ENCODE measurements around the gene WDFY4. TPM values are rescaled to one million over a fixed set of nuclear protein-coding genes. Genes with fewer than 3 reads are reported as not detected.

WDFY4 gene
- total RNA-seq, 4 donors from 2014 or later, result 1.6 to 5.1 (median 3.0) TPM

- Histone ChIP-seq H3K4me3 (no peak overlapping the region), H3K9me3 (no peaks in the 10 kb centered on the region), H3K27ac (peak overlapping the region in 2 of 4 donors; percentile 24 to 46), H3K4me1 (peaks cover 0 to 15% (median 7%) of the 10 kb centered on the region in 3 donors), H3K27me3 (no peaks in the 10 kb centered on the region), H3K36me3 (no peaks in the 10 kb centered on the region)
- ATAC-seq, result peak; percentile 49
- TF ChIP-seq EP300 (IDR thresholded peaks at IDR 0.05) (no peak), POLR2AphosphoS5 (IDR thresholded peaks at IDR 0.05) (no peak), CTCF (IDR thresholded peaks at IDR 0.05) (no peak), POLR2A (IDR thresholded peaks at IDR 0.05) (no peak)
- 33% methylated on average over 5 of the region's 12 CpGs; no CpG with 5 or more reads in 1 of the 2 donors for WGBS, 2 donors (ENCODE audit: low coverage in 1 of 2)
Observed at GRCh38 chr10:48805848-48806247, 121.2 kb downstream of the WDFY4 start.

- no peak for TF ChIP-seq POLR2A (IDR thresholded peaks at IDR 0.05)
- no peak for TF ChIP-seq EP300 (IDR thresholded peaks at IDR 0.05)
- TF ChIP-seq CTCF (IDR thresholded peaks at IDR 0.05), result no peak
- TF ChIP-seq POLR2AphosphoS5 (IDR thresholded peaks at IDR 0.05), result no peak
- no peaks in the 10 kb centered on the region for H3K9me3 ChIP-seq
- H3K27ac ChIP-seq, result peak overlapping the region in 1 of 4 donors; percentile 46
- WGBS, 2 donors (ENCODE audit: low coverage in 1 of 2), result 45 to 47% methylated on average over 3 to 4 of the region's 4 CpGs
- no peak overlapping the region for H3K4me3 ChIP-seq
- peaks cover 0 to 15% (median 2%) of the 10 kb centered on the region in 3 donors for H3K4me1 ChIP-seq
- no peaks in the 10 kb centered on the region for H3K36me3 ChIP-seq
- no peaks in the 10 kb centered on the region for H3K27me3 ChIP-seq
- peak; percentile 4 for ATAC-seq
Observed at GRCh38 chr10:48806342-48806741, 121.7 kb downstream of the WDFY4 start.

- Histone ChIP-seq H3K36me3 (no peaks in the 10 kb centered on the region), H3K4me1 (peaks cover 0 to 15% (median 0%) of the 10 kb centered on the region in 3 donors), H3K27me3 (no peaks in the 10 kb centered on the region), H3K27ac (no peak overlapping the region), H3K4me3 (no peak overlapping the region), H3K9me3 (no peaks in the 10 kb centered on the region)
- WGBS, 2 donors (ENCODE audit: low coverage in 1 of 2), result 25 to 26% methylated on average over 2 of the region's 2 CpGs
- TF ChIP-seq CTCF (IDR thresholded peaks at IDR 0.05), result no peak
- TF ChIP-seq POLR2A (IDR thresholded peaks at IDR 0.05), result no peak
- no peak for TF ChIP-seq POLR2AphosphoS5 (IDR thresholded peaks at IDR 0.05)
- TF ChIP-seq EP300 (IDR thresholded peaks at IDR 0.05), result no peak
- ATAC-seq, result no peak
Observed at GRCh38 chr10:48807791-48808470, 123.3 kb downstream of the WDFY4 start.

- H3K4me1 ChIP-seq, result peaks cover 0 to 15% (median 0%) of the 10 kb centered on the region in 3 donors
- no peak overlapping the region for H3K4me3 ChIP-seq
- no peaks in the 10 kb centered on the region for H3K9me3 ChIP-seq
- H3K27me3 ChIP-seq, result no peaks in the 10 kb centered on the region
- WGBS, 2 donors (ENCODE audit: low coverage in 1 of 2), result 90% methylated on average over 2 of the region's 2 CpGs
- no peaks in the 10 kb centered on the region for H3K36me3 ChIP-seq
- no peak for TF ChIP-seq EP300 (IDR thresholded peaks at IDR 0.05)
- no peak for TF ChIP-seq POLR2AphosphoS5 (IDR thresholded peaks at IDR 0.05)
- no peak for ATAC-seq
- no peak overlapping the region for H3K27ac ChIP-seq
Observed at GRCh38 chr10:48809261-48809660, 124.6 kb downstream of the WDFY4 start.

GRCh38 chr10:48811461-48811860, 126.8 kb downstream of the WDFY4 start:
- H3K36me3 ChIP-seq, result no peaks in the 10 kb centered on the region
- no peaks in the 10 kb centered on the region for H3K4me1 ChIP-seq
- no peak overlapping the region for H3K4me3 ChIP-seq
- no peak for ATAC-seq
- TF ChIP-seq POLR2A (IDR thresholded peaks at IDR 0.05) (no peak), POLR2AphosphoS5 (IDR thresholded peaks at IDR 0.05) (no peak), CTCF (IDR thresholded peaks at IDR 0.05) (no peak), EP300 (IDR thresholded peaks at IDR 0.05) (no peak)
- H3K27me3 ChIP-seq, result no peaks in the 10 kb centered on the region
- H3K9me3 ChIP-seq, result no peaks in the 10 kb centered on the region
- H3K27ac ChIP-seq, result no peak overlapping the region
- 57 to 75% methylated on average over 1 to 4 of the region's 5 CpGs for WGBS, 2 donors (ENCODE audit: low coverage in 1 of 2)

Measured in gastroesophageal sphincter (tissue), 4 donors.